Superior temporal gyrus (tissue), 1 donor: Measurements from ENCODE around the gene AK3.

Experiments used
- DNase-seq: peaks from one replicate; pipeline ENCODE4 v3.0.0-alpha.2; 2016; ENCODE audit errors: extremely low spot score

AK3 gene

GRCh38 chr9:4706021-4706420, 35.0 kb downstream of the AK3 start:
- no peak for DNase-seq

DNA sequence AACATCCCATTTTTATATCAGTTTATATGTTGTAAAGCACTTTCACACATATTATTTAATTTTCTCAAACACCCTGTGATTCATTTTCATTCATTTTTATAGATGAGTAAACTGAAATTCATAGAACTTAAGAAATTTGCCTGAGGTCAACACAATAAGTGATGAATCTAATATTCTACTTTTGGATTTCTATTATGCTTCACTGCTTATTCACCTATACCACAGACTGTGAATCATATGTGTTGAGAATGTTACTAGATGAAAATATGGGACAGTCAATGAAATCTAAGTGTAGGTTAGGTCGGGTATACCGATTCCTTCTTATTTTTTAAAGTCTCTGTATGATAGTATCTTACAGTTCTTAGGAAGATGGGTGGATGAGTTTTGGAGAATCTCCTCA, 36.9 kb downstream of the AK3 start:
- DNase-seq = no peak

GRCh38 chr9:4701526-4701925, 39.5 kb downstream of the AK3 start:
- no peak for DNase-seq

DNA sequence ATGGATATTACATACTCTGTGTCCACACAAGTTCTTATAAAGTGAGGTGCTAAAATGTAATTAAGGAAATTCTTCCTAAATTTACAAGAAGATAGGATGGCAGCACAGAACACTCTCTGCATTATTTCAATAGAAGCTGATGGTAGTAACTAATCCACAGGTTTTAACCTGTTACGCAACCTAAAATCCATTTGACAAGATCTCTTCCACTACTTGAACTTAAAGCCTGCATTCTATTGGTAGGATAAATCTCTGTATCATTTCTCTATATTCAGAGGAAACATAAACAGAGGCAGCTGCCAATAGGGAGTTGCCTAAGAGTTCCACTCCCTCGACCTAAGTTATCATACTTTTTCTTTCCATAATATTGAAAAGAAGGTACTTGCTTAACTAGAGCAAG, 40.1 kb downstream of the AK3 start:
- DNase-seq = no peak

- DNase-seq = no peak
Observed at GRCh38 chr9:4700091-4700490, 40.9 kb downstream of the AK3 start.

DNA sequence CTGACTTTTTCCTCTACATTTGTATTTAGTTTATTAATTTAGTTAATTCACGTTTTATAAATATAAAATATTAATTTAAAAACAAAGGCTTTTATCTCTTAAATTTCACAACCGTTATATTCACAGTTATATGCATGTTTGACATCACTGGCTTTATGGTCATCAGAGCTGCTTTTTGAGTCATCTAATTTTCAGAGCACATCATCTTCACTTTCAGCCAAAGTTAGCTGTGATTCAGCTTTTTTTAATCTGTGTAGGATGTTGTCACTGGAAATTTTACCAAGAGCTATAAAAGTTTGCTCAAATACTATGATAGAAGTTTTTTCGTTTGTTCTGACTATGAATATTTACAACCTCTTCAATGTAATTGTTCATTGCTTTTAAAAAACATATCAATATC, 49.2 kb downstream of the AK3 start:
- DNase-seq = no peak

DNA sequence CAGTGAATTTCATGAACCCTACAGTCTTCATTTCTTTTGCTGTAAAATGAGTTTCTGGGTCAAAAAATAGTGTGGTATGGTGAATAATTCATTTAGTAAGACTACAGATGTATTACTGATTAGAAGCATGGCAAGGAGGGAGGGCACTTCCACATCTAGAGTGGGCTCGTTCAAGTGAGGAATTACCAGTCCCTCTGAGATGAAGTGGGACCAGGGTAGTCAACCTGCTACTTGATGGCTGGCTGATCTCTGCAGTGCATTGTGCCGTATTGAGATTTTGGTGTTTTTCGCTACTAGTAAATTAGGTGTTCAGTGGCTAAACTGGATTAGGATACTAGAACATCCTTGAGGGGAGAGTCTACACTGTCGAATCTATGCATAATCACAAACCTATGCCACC, 50.9 kb downstream of the AK3 start:
- DNase-seq = no peak

DNA sequence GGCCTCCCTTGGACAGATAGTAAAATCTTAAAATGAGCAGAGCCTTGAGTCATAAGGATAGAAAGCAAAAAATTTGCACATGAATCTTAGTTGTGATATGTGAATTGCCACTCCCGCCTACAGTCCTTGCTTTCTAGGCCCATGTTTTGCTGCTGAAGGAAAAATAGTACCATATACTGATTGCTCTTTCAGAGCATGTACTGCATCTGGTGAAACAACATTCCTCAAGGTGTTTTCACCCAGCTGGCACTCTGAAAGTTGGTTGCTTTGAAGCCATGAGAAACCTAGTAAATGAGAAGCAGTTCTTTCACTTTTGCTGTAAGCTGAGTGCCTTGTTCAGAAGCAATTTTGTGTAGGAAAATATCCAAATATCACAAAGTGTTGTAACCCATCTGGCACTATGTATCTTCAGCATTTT, 51.3 kb downstream of the AK3 start:
- peak; percentile 58 for DNase-seq

DNA sequence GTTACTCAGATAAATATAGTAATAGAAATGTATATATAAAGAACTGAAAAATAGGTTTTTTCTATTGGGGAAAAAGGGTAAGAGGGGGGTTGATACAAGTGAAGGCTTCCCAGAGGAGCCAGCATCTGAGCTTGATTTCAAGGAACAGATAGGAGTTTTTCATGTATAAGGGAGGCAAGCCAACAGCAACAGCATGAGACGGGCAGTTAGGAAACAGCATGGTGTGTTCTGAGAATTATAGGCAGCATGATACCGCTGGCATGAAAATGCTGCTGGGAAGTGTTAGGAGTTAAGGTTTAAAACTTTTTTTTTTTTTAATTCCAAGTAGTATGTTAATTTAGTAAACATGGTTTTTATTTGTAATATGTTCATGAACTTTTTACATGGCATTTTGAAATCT, 52.0 kb downstream of the AK3 start:
- no peak for DNase-seq

DNA sequence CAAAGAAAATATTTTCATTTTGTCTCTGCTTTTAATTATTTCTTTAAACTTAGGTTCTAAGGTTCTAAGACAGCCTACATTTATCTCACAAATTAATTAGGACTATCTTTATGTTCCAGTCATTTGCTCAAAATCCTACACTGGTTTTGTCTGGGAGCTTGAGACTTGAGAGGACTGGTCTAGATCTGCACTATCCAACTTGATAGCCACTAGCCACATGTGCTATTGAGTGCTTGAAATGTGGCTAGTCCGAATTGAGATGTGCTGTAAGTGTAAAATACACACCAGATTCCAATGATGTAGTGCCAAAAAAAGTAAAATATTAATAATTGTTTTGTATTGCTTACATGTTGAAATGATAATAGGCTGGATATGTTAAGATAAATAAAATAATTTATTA, 54.4 kb downstream of the AK3 start:
- no peak for DNase-seq

DNA sequence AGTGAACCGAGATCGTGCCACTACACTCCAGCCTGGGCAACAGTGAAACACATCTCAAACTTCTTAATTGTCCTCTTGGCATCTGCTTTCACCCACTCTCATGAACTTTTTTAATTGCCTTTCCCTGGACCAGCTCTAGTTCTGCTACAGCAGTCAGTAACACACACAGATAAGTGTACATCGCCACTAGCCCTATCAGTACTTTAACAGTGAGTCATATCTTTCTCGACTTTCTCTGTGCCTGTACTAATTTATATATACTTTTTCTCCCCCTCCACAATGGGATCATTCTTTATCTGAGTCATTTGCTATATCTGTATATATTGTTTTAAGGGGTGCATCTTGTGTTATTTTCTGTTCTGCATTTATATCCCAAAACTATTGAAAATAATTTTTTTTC, 54.9 kb downstream of the AK3 start:
- DNase-seq = no peak

- DNase-seq = no peak
Observed at GRCh38 chr9:4684820-4685219, 56.2 kb downstream of the AK3 start.

DNA sequence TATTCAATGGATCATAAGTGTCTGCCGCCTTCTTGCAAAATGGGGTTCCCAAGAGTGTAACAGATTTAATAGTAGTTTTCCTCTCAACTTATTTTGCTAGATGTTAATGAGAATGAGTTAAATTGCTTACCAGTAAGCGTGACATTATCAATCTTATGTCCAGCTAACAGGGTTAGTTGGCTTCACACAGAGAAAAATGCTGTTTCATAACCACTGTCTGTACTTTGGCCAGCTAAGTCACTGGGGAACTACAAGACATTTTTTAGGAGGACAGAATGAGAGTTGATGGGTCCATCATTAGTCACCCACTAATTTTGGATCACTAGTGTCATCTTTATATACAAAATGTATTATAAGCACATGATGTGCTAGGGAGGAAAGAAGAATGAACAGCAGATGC, 60.3 kb downstream of the AK3 start:
- DNase-seq = peak; percentile 57

DNA sequence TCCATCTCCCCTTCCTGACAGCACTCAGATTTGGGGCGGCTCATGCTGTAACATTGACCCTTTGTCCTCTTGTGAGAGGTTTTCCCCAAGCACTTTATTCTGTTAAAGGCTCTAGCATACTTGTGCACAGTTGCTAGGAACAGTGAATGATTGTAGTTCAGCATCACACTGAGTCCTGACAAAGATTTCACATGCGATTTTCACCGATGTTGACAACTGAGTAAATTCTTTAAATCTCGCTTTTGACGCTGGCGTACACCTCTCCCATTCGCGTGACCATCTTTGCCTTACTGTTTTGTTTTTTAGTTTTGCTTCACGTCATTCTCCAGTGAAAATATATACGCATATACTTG, 60.9 kb downstream of the AK3 start:
- DNase-seq = peak; percentile 63

DNA sequence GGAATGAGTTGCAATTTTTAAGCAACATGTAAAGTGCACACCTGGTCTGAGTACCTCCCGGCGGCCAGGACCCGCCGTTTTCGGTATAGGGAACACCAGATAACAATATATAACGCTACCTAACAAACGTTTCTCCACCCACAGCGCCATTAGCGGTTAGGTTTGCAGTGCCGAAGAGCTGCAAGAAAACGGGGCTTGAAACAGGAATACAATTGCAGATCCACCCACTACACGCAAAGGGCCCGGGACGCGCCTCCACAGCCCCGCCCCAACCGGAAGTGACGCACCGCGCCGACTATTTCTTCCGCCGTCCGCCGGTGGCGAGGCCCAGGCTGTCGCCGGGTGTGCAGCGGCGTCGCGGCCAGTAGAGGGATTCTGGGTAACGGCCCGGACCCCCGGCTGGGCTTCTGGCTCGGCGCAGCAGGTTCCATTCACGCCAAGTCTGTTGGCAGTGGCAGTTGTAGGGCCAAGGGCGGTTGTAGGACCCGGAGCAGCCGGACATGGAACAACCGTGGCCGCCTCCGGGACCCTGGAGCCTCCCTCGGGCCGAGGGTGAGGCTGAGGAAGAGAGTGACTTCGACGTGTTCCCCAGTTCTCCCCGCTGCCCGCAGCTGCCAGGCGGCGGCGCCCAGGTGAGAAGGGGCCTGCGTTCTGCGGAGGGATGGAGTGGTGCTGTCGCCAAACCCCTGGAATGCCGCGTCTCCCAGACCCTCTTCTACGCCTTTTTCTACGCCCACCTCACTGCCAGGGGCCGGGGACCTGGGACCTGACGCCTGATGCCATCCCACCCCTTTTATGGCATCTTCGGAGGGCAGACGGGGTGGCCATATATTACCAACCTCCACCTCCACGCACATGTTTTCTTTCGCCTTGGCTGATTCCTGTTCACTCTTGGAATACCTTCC, 61.5 kb downstream of the AK3 start, which contains the start of gene CDC37L1:
Gene CDC37L1 (plus strand): TSS at position 302 of the 905 bp plus-strand sequence. CDS start 199 bp downstream, at position 501.
- DNase-seq = peak; percentile 98

DNA sequence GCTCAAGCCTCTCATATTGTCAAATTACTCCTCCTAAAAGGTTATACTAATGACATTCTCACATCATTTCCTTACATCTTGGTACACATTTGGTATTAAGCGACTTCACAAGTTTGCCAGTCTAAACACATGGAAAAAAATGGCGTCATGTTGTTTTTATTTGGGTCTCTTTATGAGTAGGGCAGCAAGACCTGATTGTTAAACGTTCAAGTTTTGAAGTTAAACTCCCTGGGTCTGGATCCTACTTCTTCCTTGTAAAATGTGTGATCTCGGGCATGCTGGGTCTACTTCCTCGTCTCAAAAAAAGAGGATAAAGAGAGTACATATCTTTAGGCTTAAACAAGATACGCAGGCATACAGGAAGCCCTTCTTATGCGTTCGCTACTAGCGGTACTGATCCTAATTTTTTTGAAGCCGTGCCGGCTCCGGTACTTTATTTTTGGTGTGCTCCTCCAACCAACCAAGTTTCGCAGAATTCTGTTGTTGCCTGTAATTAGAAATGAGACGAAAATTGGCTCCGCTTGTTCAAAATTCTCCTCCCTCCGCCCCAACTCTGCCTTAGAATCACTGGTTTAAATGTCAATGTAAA, 62.2 kb downstream of the AK3 start:
- DNase-seq = peak; percentile 76

DNA sequence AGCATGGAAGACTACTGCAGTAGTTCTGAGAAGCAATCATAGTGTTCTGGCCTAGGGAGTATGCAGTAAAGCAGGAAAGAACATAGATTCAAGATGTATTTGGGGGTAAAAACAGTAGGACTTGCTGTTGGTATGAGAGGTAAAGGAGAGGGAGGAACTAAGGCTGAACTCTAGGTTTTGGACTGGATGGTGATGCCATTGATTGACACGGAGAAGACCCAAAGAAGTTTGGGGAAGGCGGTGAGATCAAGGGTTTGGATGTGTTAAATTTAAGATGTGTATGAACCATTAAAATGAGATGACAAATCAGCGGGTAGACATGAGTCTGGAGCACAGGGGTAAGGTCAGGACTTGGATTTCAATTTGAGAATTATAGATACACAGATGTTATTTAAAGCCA, 63.6 kb downstream of the AK3 start:
- DNase-seq = no peak

- no peak for DNase-seq
Observed at GRCh38 chr9:4674783-4675182, 66.2 kb downstream of the AK3 start.

DNA sequence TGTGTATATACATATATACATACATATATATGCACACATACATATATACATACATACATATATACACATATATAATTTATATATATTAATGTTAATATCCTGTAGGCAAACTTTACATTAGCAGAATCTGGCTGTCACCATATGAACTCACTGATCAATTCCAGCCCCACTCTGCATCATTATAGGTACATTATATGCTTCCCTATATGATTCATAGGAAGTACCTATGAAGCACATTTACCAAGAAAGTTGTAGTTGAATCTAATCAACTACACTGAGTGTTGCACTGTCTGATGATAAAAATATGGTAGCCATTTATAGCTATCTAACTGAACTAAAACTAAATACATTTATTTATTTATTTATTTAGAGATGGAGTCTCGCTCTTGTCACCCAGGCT, 69.3 kb downstream of the AK3 start:
- no peak for DNase-seq

- DNase-seq = no peak
Observed at GRCh38 chr9:4670591-4670990, 70.4 kb downstream of the AK3 start.

- no peak for DNase-seq
Observed at GRCh38 chr9:4669890-4670289, 71.1 kb downstream of the AK3 start.

DNA sequence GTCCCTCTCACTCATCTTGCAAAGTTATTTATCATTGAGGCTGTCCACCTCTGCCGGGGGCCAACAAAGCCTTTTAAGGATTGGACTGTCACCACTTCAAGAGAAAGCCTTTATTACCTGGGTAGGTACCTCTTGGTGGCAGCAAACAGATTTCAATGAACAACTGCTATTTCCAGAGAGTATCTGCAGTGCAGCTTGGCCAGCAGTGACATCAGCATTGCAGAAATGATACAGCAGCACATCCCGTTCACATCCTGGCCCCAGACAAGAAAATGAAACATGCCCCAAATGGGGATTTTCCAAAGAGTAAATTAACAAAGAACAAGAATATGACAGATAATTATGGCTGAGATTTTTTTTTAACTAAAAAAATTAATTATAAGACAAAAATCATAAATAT, 72.4 kb downstream of the AK3 start:
- no peak for DNase-seq

GRCh38 chr9:4667681-4668080, 73.3 kb downstream of the AK3 start:
- DNase-seq = no peak
